T-cell (primary cell): ENCODE results near the gene AGER. TPM values are rescaled to one million over a fixed set of nuclear protein-coding genes. Genes with fewer than 3 reads are reported as not detected.

Experiments used
- ATAC-seq, 4 experiments: fragments of 200-7000 bp in 3 of 4; fragments of 150-1000 bp in 1 of 4; cut with Tn5 transposase; replicated peaks in 1 of 4; 1 replicate in 3 of 4; 2 replicates in 1 of 4; pipeline ENCODE4 v1.10.0; 2021; ENCODE audit warnings: moderate library complexity in 3 of 4, mild to moderate bottlenecking in 2 of 4, moderate number of reproducible peaks in 1 of 4
- CTCF ChIA-PET, 2 donors: fragments of 300-600 bp; sonication (Branson Sonifier 250); formaldehyde crosslinking; loops; one replicate each; lab custom pipeline; 2022; ENCODE audit warnings: antibody characterized with exemption in 2 of 2; lab: Charles Lee
- POLR2A ChIA-PET, 2 donors: fragments of 300-600 bp; sonication (Branson Sonifier 250); formaldehyde crosslinking; loops; one replicate each; lab custom pipeline; 2022; ENCODE audit warnings: antibody characterized with exemption in 2 of 2; lab: Charles Lee
- DNase-seq, 35 experiments: peaks; one replicate each; pipeline versions ENCODE4 v3.0.0 to v3.0.0-alpha.2; 2013 to 2023
- H3K27ac ChIP-seq: one replicate; pipeline ENCODE4 v1.5.1; 2013; ENCODE audit warnings: low read length
- H3K27me3 ChIP-seq, 2 experiments: replicated peaks in 1 of 2; 1 replicate in 1 of 2; 2 replicates in 1 of 2; pipeline versions ENCODE4 v1.6.1 to v1.7.0; 2013; ENCODE audit warnings: low read length in 1 of 2, mixed read lengths in 1 of 2; ENCODE audit not compliant: control insufficient read depth in 2 of 2, insufficient read depth in 2 of 2; ENCODE audit errors: extremely low read depth in 1 of 2
- H3K36me3 ChIP-seq, 2 donors: 1 replicate in 1 of 2; 2 replicates in 1 of 2; pipeline versions ENCODE4 v1.6.1 to v1.7.0; 2013; ENCODE audit warnings: low read length in 1 of 2; ENCODE audit not compliant: control insufficient read depth in 2 of 2, insufficient read depth in 1 of 2; ENCODE audit errors: extremely low read depth in 1 of 2
- H3K4me1 ChIP-seq, 2 experiments: 1 replicate in 1 of 2; 2 replicates in 1 of 2; pipeline versions ENCODE4 v1.6.1 to v1.7.0; 2013; ENCODE audit warnings: low read length in 2 of 2, mixed read lengths in 1 of 2; ENCODE audit not compliant: insufficient read depth in 2 of 2, control insufficient read depth in 1 of 2; ENCODE audit errors: extremely low read depth in 1 of 2
- H3K4me3 ChIP-seq, 2 donors: 1 replicate in 1 of 2; 2 replicates in 1 of 2; pipeline versions ENCODE4 v1.5.1 to v1.7.0; 2013; ENCODE audit warnings: mild to moderate bottlenecking in 2 of 2, low read length in 1 of 2, moderate library complexity in 1 of 2; ENCODE audit not compliant: control insufficient read depth in 1 of 2; ENCODE audit errors: extremely low read depth in 1 of 2
- H3K9me3 ChIP-seq: 2 replicates; pipeline ENCODE4 v1.7.0; 2013
- H3K27ac Mint-ChIP-seq, 2 donors: one replicate each; pipeline ENCODE4 v1.8.0; 2020 to 2021; ENCODE audit warnings: mild to moderate bottlenecking in 2 of 2, mixed read lengths in 2 of 2
- H3K27me3 Mint-ChIP-seq, 2 donors: one replicate each; pipeline ENCODE4 v1.8.0; 2021 to 2022; ENCODE audit warnings: mixed read lengths in 2 of 2
- H3K36me3 Mint-ChIP-seq: one replicate; pipeline ENCODE4 v1.8.0; 2021; ENCODE audit warnings: mixed read lengths
- H3K4me1 Mint-ChIP-seq, 3 donors: one replicate each; pipeline ENCODE4 v1.8.0; 2020 to 2022; ENCODE audit warnings: mixed read lengths in 3 of 3, mild to moderate bottlenecking in 1 of 3
- H3K4me3 Mint-ChIP-seq, 3 donors: one replicate each; pipeline ENCODE4 v1.8.0; 2020 to 2022; ENCODE audit warnings: mild to moderate bottlenecking in 3 of 3, mixed read lengths in 3 of 3, moderate library complexity in 3 of 3
- H3K9me3 Mint-ChIP-seq, 3 donors: one replicate each; pipeline ENCODE4 v1.8.0; 2020 to 2022; ENCODE audit warnings: mixed read lengths in 3 of 3
- WGBS: methylation state at CpG from one replicate; pipeline ENCODE4 v1.1.5; 2013; ENCODE audit warnings: missing lambda C conversion rate; ENCODE audit not compliant: insufficient coverage; 5-methylcytosine and 5-hydroxymethylcytosine counted together
- total RNA-seq, 35 experiments: library from RNA in 6 of 35; stranded (reverse) in 6 of 35; fragments of 120-200 nt in 1 of 35; gene quantifications; one replicate each; pipeline versions ENCODE4 v1.2.1 to v1.2.4 and lab custom pipeline; 2013 to 2026

Gene AGER
- total RNA-seq, 5 donors from 2014 or later (not counting 1 experiment from before 2014, with no cell fraction given), result 42.6 to 81.4 (median 67.7) TPM

DNA sequence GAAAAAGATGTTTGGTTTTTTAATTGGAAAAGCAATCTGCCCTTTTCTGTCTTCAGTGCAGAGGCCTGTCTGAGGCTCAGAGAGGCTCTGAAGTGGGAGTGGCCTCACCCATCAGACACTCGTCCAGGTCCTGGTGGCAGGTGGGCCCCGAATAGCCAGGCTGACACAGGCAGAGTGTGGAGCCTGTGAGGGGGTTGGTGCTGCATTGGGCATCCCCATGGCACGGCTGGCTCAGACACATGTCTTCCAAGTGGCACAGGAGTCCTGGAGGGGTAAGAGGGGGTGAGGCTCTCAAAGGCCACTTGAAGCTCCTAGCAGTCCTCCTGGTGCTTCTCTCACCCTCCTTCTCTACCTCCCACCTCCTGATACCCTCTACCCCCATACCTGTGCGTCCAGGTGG is 36.0 kb upstream of the AGER start:
- Histone ChIP-seq H3K4me1 (peaks cover 0 to 14% of the 10 kb centered on the region in 2 experiments), H3K27me3 (peaks cover 0 to 29% of the 10 kb centered on the region in 2 experiments), H3K36me3 (no peaks in the 10 kb centered on the region), H3K4me3 (no peak overlapping the region), H3K9me3 (no peaks in the 10 kb centered on the region), H3K27ac (no peak overlapping the region)
- H3K4me1 Mint-ChIP-seq, result peaks cover 15 to 19% (median 18%) of the 10 kb centered on the region in 3 donors
- no peaks in the 10 kb centered on the region for H3K36me3 Mint-ChIP-seq
- peaks cover 3 to 5% of the 10 kb centered on the region in 2 donors for H3K27me3 Mint-ChIP-seq
- CTCF ChIA-PET, result no interaction called here
- POLR2A ChIA-PET, result no interaction called here
- H3K27ac Mint-ChIP-seq, result no peak overlapping the region
- no peak overlapping the region for H3K4me3 Mint-ChIP-seq
- WGBS, result 45% methylated on average over 1 of the region's 4 CpGs
- DNase-seq (no peak), ATAC-seq (no peak)
- no peaks in the 10 kb centered on the region for H3K9me3 Mint-ChIP-seq

DNA sequence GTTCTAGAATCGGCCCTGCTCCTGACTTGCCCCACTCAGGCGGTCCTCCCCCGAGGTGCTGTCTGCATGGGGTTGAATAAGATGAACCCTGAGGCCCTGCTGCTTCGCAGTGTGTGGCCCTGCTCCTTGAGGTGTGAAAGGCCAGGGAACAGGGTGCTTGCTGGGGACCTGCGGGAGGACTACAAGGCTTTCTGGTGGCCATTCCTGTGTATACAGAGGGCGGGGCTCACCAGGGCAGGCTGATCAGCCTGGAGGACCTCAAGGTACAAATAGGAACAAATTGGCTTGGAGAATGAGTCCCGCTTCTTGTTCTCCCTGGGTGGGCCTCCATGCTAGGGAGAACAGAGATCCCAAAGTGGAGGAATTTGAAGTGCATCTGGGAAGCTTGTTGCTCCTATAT is 34.1 kb upstream of the AGER start:
- Histone ChIP-seq H3K27ac (no peak overlapping the region), H3K4me1 (peaks cover 0 to 14% of the 10 kb centered on the region in 2 experiments), H3K36me3 (no peaks in the 10 kb centered on the region), H3K9me3 (no peaks in the 10 kb centered on the region), H3K4me3 (no peak overlapping the region), H3K27me3 (peaks cover 0 to 27% of the 10 kb centered on the region in 2 experiments)
- CTCF ChIA-PET, result no interaction called here
- ATAC-seq (no peak), DNase-seq (no peak)
- Mint-ChIP-seq H3K36me3 (no peaks in the 10 kb centered on the region), H3K27ac (no peak overlapping the region), H3K9me3 (no peaks in the 10 kb centered on the region), H3K4me1 (peaks cover 11% of the 10 kb centered on the region in 3 donors), H3K27me3 (peaks cover 3 to 5% of the 10 kb centered on the region in 2 donors), H3K4me3 (no peak overlapping the region)
- POLR2A ChIA-PET, result no interaction called here
- WGBS, result 87% methylated on average over 4 of the region's 7 CpGs

DNA sequence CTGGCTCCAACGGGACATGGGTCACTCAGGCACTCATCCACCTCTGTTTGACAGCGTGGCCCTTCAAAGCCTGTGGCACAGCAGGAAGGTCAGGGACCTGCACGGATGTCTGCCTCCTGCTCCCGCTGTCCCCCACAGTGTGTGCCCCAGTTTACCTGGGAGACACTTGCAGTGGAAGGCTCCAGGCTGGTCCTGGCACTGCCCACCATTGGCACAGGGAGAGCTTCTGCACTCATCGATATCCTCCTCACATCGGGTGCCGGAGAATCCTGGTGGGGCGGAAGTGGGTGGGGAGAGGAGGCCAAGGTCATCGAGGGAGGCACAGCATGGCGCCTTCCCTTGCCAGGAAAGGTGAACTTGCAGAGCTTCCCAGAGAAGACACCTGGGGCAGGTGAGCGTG is 32.9 kb upstream of the AGER start:
- no peak overlapping the region for H3K4me3 ChIP-seq
- no peaks in the 10 kb centered on the region for H3K9me3 Mint-ChIP-seq
- H3K27me3 Mint-ChIP-seq, result peaks cover 3 to 5% of the 10 kb centered on the region in 2 donors
- POLR2A ChIA-PET, result no interaction called here
- no peaks in the 10 kb centered on the region for H3K9me3 ChIP-seq
- H3K27me3 ChIP-seq, result peaks cover 0 to 27% of the 10 kb centered on the region in 2 experiments
- ATAC-seq, result no peak
- H3K4me3 Mint-ChIP-seq, result no peak overlapping the region
- peaks cover 0 to 4% of the 10 kb centered on the region in 2 experiments for H3K4me1 ChIP-seq
- H3K36me3 Mint-ChIP-seq, result no peaks in the 10 kb centered on the region
- CTCF ChIA-PET, result no interaction called here
- WGBS, result 84% methylated on average over 6 of the region's 11 CpGs
- no peak for DNase-seq
- peaks cover 0 to under 1% (median 0%) of the 10 kb centered on the region in 3 donors for H3K4me1 Mint-ChIP-seq
- H3K27ac Mint-ChIP-seq, result no peak overlapping the region
- H3K36me3 ChIP-seq, result no peaks in the 10 kb centered on the region
- no peak overlapping the region for H3K27ac ChIP-seq

DNA sequence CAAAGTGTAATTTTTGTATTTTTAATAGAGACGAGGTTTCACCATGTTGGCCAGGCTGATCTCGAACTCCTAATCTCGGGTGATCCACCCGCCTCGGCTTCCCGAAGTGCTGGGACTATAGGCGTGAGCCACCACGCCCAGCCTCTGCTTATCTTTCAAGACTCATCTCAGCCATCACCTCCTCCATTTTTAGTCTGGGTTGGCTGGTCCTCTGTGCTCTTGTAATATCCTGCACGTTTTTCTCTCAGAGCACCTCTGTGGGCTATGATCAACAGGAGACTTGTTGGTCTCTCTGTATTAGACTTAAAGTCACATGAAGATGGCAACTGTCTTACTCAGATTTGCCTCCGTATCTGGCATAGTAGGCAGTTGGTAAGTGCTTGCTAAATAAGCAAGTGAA is 32.2 kb upstream of the AGER start:
- Mint-ChIP-seq H3K27ac (no peak overlapping the region), H3K4me3 (no peak overlapping the region), H3K4me1 (no peaks in the 10 kb centered on the region), H3K36me3 (no peaks in the 10 kb centered on the region), H3K27me3 (peaks cover 3 to 5% of the 10 kb centered on the region in 2 donors), H3K9me3 (no peaks in the 10 kb centered on the region)
- Histone ChIP-seq H3K27me3 (peaks cover 0 to 20% of the 10 kb centered on the region in 2 experiments), H3K4me1 (no peaks in the 10 kb centered on the region), H3K9me3 (no peaks in the 10 kb centered on the region), H3K27ac (no peak overlapping the region), H3K36me3 (no peaks in the 10 kb centered on the region), H3K4me3 (no peak overlapping the region)
- no peak for DNase-seq
- ChIA-PET POLR2A (no interaction called here), CTCF (no interaction called here)
- ATAC-seq, result no peak
- WGBS, result 87% methylated on average over 7 of the region's 10 CpGs

DNA sequence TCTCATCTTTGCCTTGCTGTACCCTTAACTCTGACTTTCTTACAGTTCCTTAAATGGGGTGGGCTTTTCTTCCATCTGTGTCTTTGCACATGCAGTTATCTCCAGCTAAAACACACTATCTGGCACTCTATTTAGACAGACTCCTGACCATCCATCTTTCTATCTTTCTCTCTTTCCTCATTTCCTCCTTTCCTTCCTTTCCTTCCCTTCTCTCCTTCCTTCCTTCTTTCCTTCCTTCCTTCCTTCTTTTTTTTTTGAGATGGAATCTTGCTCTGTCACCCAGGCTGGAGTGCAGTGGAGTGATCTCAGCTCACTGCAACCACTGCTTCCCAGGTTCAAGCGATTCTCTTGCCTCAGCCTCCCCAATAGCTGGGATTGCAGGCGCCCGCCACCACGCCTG is 31.6 kb upstream of the AGER start:
- no peak for DNase-seq
- Histone ChIP-seq H3K4me3 (no peak overlapping the region), H3K27me3 (peaks cover 0 to 14% of the 10 kb centered on the region in 2 experiments), H3K36me3 (no peaks in the 10 kb centered on the region), H3K9me3 (no peaks in the 10 kb centered on the region), H3K27ac (no peak overlapping the region), H3K4me1 (no peaks in the 10 kb centered on the region)
- Mint-ChIP-seq H3K27ac (no peak overlapping the region), H3K9me3 (no peaks in the 10 kb centered on the region), H3K27me3 (peaks cover 3 to 5% of the 10 kb centered on the region in 2 donors), H3K36me3 (no peaks in the 10 kb centered on the region), H3K4me3 (no peak overlapping the region), H3K4me1 (no peaks in the 10 kb centered on the region)
- no peak for ATAC-seq
- WGBS, result no CpG with 5 or more reads among the region's 4 CpGs
- ChIA-PET CTCF (no interaction called here), POLR2A (no interaction called here)

DNA sequence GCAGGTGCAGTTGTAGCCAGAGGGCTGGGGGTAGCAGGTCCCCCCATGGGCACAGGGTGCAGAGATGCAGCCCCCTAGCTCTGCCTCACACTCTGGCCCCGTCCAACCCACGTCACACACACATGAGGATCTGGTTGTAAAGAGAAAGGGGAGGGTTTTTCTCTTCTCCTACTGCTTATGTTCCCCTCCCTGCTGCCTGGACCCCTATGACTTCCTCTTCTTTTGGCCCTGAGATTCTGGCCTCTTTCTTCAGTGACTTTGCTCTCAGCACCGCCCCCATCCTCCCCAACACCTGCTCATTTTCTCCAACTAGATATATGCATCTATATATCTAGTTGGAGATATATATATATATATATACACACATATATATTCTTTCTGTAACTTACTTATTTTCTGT is 30.1 kb upstream of the AGER start:
- Histone ChIP-seq H3K4me3 (no peak overlapping the region), H3K27ac (no peak overlapping the region), H3K36me3 (no peaks in the 10 kb centered on the region), H3K9me3 (no peaks in the 10 kb centered on the region), H3K4me1 (no peaks in the 10 kb centered on the region), H3K27me3 (peaks cover 0 to 6% of the 10 kb centered on the region in 2 experiments)
- peaks cover 0 to 5% of the 10 kb centered on the region in 2 donors for H3K27me3 Mint-ChIP-seq
- no peak overlapping the region for H3K27ac Mint-ChIP-seq
- ATAC-seq (no peak), DNase-seq (no peak)
- H3K4me1 Mint-ChIP-seq, result no peaks in the 10 kb centered on the region
- ChIA-PET CTCF (interaction anchor here in 1 of 2 donors (0.7 kb wide), 1 partner anchor 566 kb away, joined by 3 read pairs; no protein-coding TSS in a partner anchor), POLR2A (no interaction called here)
- no peak overlapping the region for H3K4me3 Mint-ChIP-seq
- H3K36me3 Mint-ChIP-seq, result no peaks in the 10 kb centered on the region
- H3K9me3 Mint-ChIP-seq, result no peaks in the 10 kb centered on the region
- WGBS, result no CpG with 5 or more reads among the region's 3 CpGs

DNA sequence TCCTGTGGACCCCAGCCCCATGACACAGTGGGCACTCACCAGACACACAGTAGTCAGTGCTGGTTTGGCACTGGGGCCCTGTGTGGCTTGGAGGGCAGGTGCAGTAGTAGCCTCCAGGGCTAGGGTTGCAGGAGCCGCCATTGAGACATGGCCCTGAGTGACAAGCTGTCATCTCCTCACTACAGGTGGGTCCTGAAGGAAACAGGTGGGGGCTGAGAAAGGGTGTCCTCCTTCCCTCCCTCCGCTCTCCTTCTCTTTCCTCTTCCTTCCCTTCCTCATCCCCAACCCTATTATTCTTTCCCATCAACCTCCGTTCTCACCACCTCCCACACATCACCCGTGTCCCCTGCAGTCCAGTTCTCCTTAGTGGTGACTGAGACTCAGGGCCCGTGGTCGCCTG is 29.6 kb upstream of the AGER start:
- H3K4me1 Mint-ChIP-seq, result no peaks in the 10 kb centered on the region
- H3K36me3 ChIP-seq, result no peaks in the 10 kb centered on the region
- peaks cover 0 to 6% of the 10 kb centered on the region in 2 experiments for H3K27me3 ChIP-seq
- no peaks in the 10 kb centered on the region for H3K9me3 ChIP-seq
- peaks cover 0 to 5% of the 10 kb centered on the region in 2 donors for H3K27me3 Mint-ChIP-seq
- CTCF ChIA-PET, result no interaction called here
- H3K27ac Mint-ChIP-seq, result no peak overlapping the region
- H3K9me3 Mint-ChIP-seq, result no peaks in the 10 kb centered on the region
- ATAC-seq, result no peak
- no peak overlapping the region for H3K27ac ChIP-seq
- DNase-seq, result no peak
- WGBS, result 100% methylated on average over 2 of the region's 6 CpGs
- no peaks in the 10 kb centered on the region for H3K4me1 ChIP-seq
- POLR2A ChIA-PET, result no interaction called here
- H3K4me3 ChIP-seq, result no peak overlapping the region
- H3K4me3 Mint-ChIP-seq, result no peak overlapping the region
- no peaks in the 10 kb centered on the region for H3K36me3 Mint-ChIP-seq
